OCI-LY3 (cell line): ENCODE data around the gene MAGI1.

Experiments used
- CTCF ChIP-seq: fragments of 200-600, 300-600 bp; sonication (generic); IDR thresholded peaks from 2 replicates; pipeline ENCODE4 v1.5.1; 2014; ENCODE audit warnings: antibody characterized with exemption, low read length, low read depth
- EZH2phosphoT487 ChIP-seq: fragments of 200-600 bp; shearing (Covaris generic); IDR thresholded peaks from 2 replicates; pipeline ENCODE4 v1.6.1; 2018; ENCODE audit warnings: antibody characterized with exemption, mixed run types, low read depth

- TF ChIP-seq CTCF = no peak
- no peak for TF ChIP-seq EZH2phosphoT487
Measured at GRCh38 chr3:66033241-66034138, 5.2 kb downstream of the MAGI1 start.
